Measurements from ENCODE around the gene DPEP2. TPM values are rescaled to one million over a fixed set of nuclear protein-coding genes. Genes with fewer than 3 reads are reported as not detected.

DPEP2 gene
- total RNA-seq, 1 donor from 2014 or later: not detected

DNA sequence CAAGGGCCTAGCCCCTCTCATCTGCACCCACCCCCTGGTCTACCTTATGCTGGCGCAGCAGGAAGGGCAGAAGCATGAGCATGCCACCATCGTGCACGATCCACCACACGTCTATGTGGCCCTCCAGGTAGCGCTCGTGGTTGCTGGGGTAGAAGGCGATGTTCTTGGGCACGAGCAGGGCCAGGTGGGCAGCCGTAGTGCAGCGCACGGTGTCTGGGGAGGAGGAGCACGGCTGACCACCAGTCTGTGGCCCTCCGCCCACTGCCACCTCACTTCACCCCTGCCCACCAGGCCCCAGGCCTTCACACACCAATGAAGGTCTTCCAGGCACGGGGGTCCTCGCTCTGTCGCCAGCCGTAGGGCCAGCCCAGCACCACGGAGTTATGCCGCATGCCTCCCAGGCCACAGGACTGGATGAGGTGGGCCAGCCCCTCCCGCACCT, 53.1 kb downstream of the DPEP2 start:
- no peak for TF ChIP-seq CTCF (IDR thresholded peaks at IDR 0.05; ENCODE audit: unreplicated experiment)
- DNase-seq (ENCODE audit: low spot score in 2 of 2, unreplicated experiment in 2 of 2): no peak
- Mint-ChIP-seq H3K4me1 (no peaks in the 10 kb centered on the region), H3K27ac (no peak overlapping the region), H3K36me3 (peaks cover 10% of the 10 kb centered on the region), H3K9me3 (no peaks in the 10 kb centered on the region), H3K27me3 (ENCODE audit: low read depth) (no peaks in the 10 kb centered on the region), H3K4me3 (no peak overlapping the region)

- H3K4me1 Mint-ChIP-seq: no peaks in the 10 kb centered on the region
- H3K4me3 Mint-ChIP-seq: no peak overlapping the region
- no peaks in the 10 kb centered on the region for H3K27me3 Mint-ChIP-seq (ENCODE audit: low read depth)
- H3K9me3 Mint-ChIP-seq: no peaks in the 10 kb centered on the region
- no peak for TF ChIP-seq CTCF (IDR thresholded peaks at IDR 0.05; ENCODE audit: unreplicated experiment)
- peaks cover 10% of the 10 kb centered on the region for H3K36me3 Mint-ChIP-seq
- DNase-seq (ENCODE audit: low spot score in 2 of 2, unreplicated experiment in 2 of 2): no peak
- H3K27ac Mint-ChIP-seq: no peak overlapping the region
Measured at GRCh38 chr16:67945392-67945933, 53.8 kb downstream of the DPEP2 start.

DNA sequence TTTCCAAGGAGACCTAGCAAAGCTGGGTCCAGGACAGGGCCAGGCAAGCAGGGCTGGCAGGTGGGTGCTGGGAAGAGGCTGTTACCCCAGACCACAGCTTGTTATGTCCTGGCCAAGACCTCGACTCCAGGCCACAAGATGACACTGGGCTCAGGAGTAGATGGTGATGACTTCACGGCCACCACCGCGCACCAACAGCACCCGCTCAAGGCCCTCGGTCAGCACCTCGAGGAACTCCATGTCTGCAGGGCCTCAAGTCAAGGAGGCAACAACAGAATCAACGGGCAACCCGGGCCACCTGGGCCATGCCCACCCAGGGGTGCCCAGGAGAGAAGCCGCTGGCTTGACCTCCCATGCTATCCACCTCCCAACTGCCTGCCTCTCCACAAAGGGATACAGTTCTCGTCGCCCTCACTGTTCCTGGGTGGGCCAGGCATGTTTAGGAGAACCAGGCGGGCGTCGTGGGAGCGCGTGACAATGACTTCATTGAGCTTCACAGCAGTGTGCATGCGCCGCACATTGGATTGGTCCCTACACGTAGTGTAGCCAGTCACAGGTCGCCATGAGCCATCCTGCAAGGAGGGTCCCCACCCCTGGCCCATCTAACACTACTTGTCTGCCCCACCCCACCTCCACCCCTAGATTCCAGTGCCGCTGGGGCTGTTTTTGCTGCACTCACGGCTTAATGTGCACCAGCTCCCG, 54.4 kb downstream of the DPEP2 start:
- Mint-ChIP-seq H3K36me3 (peaks cover 10% of the 10 kb centered on the region), H3K4me3 (no peak overlapping the region), H3K27me3 (ENCODE audit: low read depth) (no peaks in the 10 kb centered on the region), H3K4me1 (no peaks in the 10 kb centered on the region), H3K27ac (no peak overlapping the region), H3K9me3 (no peaks in the 10 kb centered on the region)
- DNase-seq (ENCODE audit: low spot score in 2 of 2, unreplicated experiment in 2 of 2): no peak
- no peak for TF ChIP-seq CTCF (IDR thresholded peaks at IDR 0.05; ENCODE audit: unreplicated experiment)

DNA sequence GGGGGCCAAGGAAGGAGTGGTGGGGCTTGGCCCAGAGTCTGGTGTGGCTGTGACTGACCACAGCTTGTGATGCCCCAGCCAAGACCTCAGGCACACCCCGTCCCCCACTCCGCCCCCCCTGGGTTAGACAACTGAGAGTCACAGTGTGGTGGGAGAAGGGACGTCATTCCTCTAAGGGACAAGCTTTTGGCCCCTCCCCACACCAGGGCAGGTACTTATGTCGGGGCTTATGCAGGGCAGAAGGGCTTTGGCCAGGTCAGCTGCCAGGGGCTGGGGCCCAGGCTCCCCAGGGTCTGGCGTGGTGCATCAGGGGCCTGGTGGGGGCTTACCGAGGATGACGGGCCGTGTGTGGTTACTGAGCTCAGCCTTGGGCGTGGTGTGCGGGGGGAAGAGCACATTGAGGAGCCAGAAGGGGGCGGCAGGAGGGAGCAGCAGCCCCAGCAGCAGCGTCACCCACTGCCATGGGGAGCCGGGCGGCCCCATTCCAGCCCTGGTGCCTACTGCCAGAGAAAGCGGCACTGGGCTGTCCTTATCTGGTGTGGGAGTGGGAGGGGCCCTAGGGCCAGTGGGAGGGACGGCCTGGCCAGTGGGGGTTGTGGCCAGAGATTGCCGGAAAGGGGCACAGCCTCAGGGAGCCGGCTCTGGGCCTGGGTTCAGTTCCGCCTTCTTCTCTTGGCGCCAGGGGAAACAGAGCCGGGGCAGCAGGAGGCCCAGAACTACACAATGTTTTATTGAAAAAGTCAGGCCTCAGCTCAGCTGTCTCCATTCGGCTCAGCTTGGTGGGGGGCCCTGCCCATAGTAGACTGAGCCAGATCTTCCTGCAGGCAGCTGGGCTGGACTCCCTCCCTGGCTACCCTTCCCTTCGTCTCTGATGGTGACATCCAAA, 55.4 kb downstream of the DPEP2 start, which contains the start of gene LCAT:
Gene LCAT (minus strand): TSS at position 502 of the 886 bp plus-strand sequence. CDS start 19 bp downstream, at position 483.
- Mint-ChIP-seq H3K36me3 (peaks cover 10% of the 10 kb centered on the region), H3K9me3 (no peaks in the 10 kb centered on the region), H3K4me3 (no peak within 1 kb of the TSS), H3K27ac (no peak within 1 kb of the TSS), H3K4me1 (no peaks in the 10 kb centered on the region), H3K27me3 (ENCODE audit: low read depth) (no peaks in the 10 kb centered on the region)
- no peak for DNase-seq (ENCODE audit: low spot score in 2 of 2, unreplicated experiment in 2 of 2)
- no peak for TF ChIP-seq CTCF (IDR thresholded peaks at IDR 0.05; ENCODE audit: unreplicated experiment)

GRCh38 chr16:67943256-67943618, 56.0 kb downstream of the DPEP2 start:
- no peaks in the 10 kb centered on the region for H3K27me3 Mint-ChIP-seq (ENCODE audit: low read depth)
- DNase-seq (ENCODE audit: low spot score in 2 of 2, unreplicated experiment in 2 of 2): no peak
- no peak overlapping the region for H3K27ac Mint-ChIP-seq
- H3K4me1 Mint-ChIP-seq: no peaks in the 10 kb centered on the region
- H3K36me3 Mint-ChIP-seq: peaks cover 8% of the 10 kb centered on the region
- TF ChIP-seq CTCF (IDR thresholded peaks at IDR 0.05; ENCODE audit: unreplicated experiment): no peak
- H3K4me3 Mint-ChIP-seq: no peak overlapping the region
- no peaks in the 10 kb centered on the region for H3K9me3 Mint-ChIP-seq
